IMR-90 (cell line): ENCODE measurements around the gene CASQ1. TPM values are rescaled to one million over a fixed set of nuclear protein-coding genes. Genes with fewer than 3 reads are reported as not detected.

ENCODE experiments used
- ATAC-seq: fragments of 200-7000 bp; cut with Tn5 transposase; 2 replicates; pipeline ENCODE4 v1.9.1; 2020; ENCODE audit warnings: low read depth, mild to moderate bottlenecking, moderate library complexity
- BruUV-seq: library from RNA; stranded (reverse); fragments of 400-500 nt; replicated peaks from 2 replicates; lab custom pipeline; 2021; lab: Mats Ljungman, UMichigan
- CTCF ChIA-PET: fragments of 300-600 bp; formaldehyde crosslinking; extraction: SDS; loops from one replicate; lab custom pipeline; 2021; ENCODE audit warnings: antibody characterized with exemption; lab: Yijun Ruan, JAX
- POLR2A ChIA-PET: fragments of 300-600 bp; sonication (Branson Sonifier 250); formaldehyde crosslinking; loops from one replicate; lab custom pipeline; 2022; ENCODE audit warnings: antibody characterized with exemption; ENCODE audit not compliant: unreplicated experiment; lab: Charles Lee
- DNase-seq: peaks from one replicate; pipeline ENCODE4 v3.0.0; 2013
- H2AFZ ChIP-seq: replicated peaks from 2 replicates; pipeline ENCODE3; 2013; ENCODE audit warnings: low read length, mild to moderate bottlenecking; ENCODE audit not compliant: poor library complexity
- H2AK5ac ChIP-seq: 2 replicates; pipeline ENCODE4 v1.6.1; 2013; ENCODE audit warnings: low read depth, low read length, inconsistent platforms
- H2AK9ac ChIP-seq: replicated peaks from 2 replicates; pipeline ENCODE3; 2013; ENCODE audit warnings: mild to moderate bottlenecking, low read depth, low read length, moderate library complexity; ENCODE audit not compliant: poor library complexity
- H2BK120ac ChIP-seq: 2 replicates; pipeline ENCODE4 v1.6.1; 2013; ENCODE audit warnings: low read depth, low read length, inconsistent platforms
- H2BK15ac ChIP-seq: 3 replicates; pipeline ENCODE4 v1.6.1; 2013; ENCODE audit warnings: low read depth, low read length, inconsistent platforms
- H2BK20ac ChIP-seq: 2 replicates; pipeline ENCODE4 v1.6.1; 2013; ENCODE audit warnings: low read depth, mild to moderate bottlenecking, inconsistent platforms, low read length, moderate library complexity
- H2BK5ac ChIP-seq: 2 replicates; pipeline ENCODE4 v1.6.1; 2013; ENCODE audit warnings: mild to moderate bottlenecking, low read depth, low read length, inconsistent platforms; ENCODE audit not compliant: poor library complexity, severe bottlenecking
- H3K14ac ChIP-seq: replicated peaks from 2 replicates; pipeline ENCODE4 v1.6.1; 2013; ENCODE audit warnings: low read depth, low read length, inconsistent platforms
- H3K18ac ChIP-seq: 2 replicates; pipeline ENCODE4 v1.6.1; 2013; ENCODE audit warnings: low read depth, low read length, control low read depth
- H3K23ac ChIP-seq: 2 replicates; pipeline ENCODE4 v1.6.1; 2013; ENCODE audit warnings: low read depth, low read length, inconsistent platforms
- H3K27ac ChIP-seq: 2 replicates; pipeline ENCODE4 v1.5.1; 2013; ENCODE audit warnings: mild to moderate bottlenecking, control low read depth, low read length; ENCODE audit not compliant: insufficient read depth
- H3K27me3 ChIP-seq: 2 replicates; pipeline ENCODE4 v1.6.1; 2013; ENCODE audit warnings: low read length; ENCODE audit not compliant: control insufficient read depth, insufficient read depth
- H3K36me3 ChIP-seq: 2 replicates; pipeline ENCODE4 v1.6.1; 2013; ENCODE audit warnings: low read length, mixed read lengths; ENCODE audit not compliant: control insufficient read depth, insufficient read depth
- H3K4ac ChIP-seq: 2 replicates; pipeline ENCODE4 v1.6.1; 2013; ENCODE audit warnings: low read depth, low read length, inconsistent platforms
- H3K4me1 ChIP-seq: 2 replicates; pipeline ENCODE4 v1.6.1; 2013; ENCODE audit warnings: low read length, mixed read lengths; ENCODE audit not compliant: control insufficient read depth, insufficient read depth
- H3K4me2 ChIP-seq: 2 replicates; pipeline ENCODE4 v1.6.1; 2013; ENCODE audit warnings: low read depth, mild to moderate bottlenecking, control low read depth, low read length, moderate library complexity
- H3K4me3 ChIP-seq: 2 replicates; pipeline ENCODE4 v1.5.1; 2013; ENCODE audit warnings: low read depth, mild to moderate bottlenecking, control low read depth, low read length, moderate library complexity; ENCODE audit not compliant: insufficient read depth
- H3K56ac ChIP-seq: 2 replicates; pipeline ENCODE4 v1.6.1; 2013; ENCODE audit warnings: low read length, inconsistent platforms; ENCODE audit not compliant: insufficient read depth; ENCODE audit errors: extremely low read depth
- H3K79me1 ChIP-seq, 2 experiments: 2 replicates each; pipeline ENCODE4 v1.6.1; 2013; ENCODE audit warnings: low read length in 2 of 2, inconsistent platforms in 1 of 2, low read depth in 1 of 2
- H3K9ac ChIP-seq: 2 replicates; pipeline ENCODE4 v1.6.1; 2013; ENCODE audit warnings: low read depth, low read length, control low read depth
- H3K9me1 ChIP-seq: 2 replicates; pipeline ENCODE4 v1.6.1; 2013; ENCODE audit warnings: low read length, inconsistent platforms; ENCODE audit not compliant: insufficient read depth
- H3K9me3 ChIP-seq: 2 replicates; pipeline ENCODE4 v1.6.1; 2013; ENCODE audit warnings: low read length; ENCODE audit not compliant: control insufficient read depth, insufficient read depth
- H4K20me1 ChIP-seq: 2 replicates; pipeline ENCODE4 v1.6.1; 2013; ENCODE audit warnings: low read length, inconsistent platforms; ENCODE audit not compliant: insufficient read depth
- H4K5ac ChIP-seq: 2 replicates; pipeline ENCODE4 v1.6.1; 2013; ENCODE audit warnings: mild to moderate bottlenecking, low read depth, low read length, control low read depth
- H4K8ac ChIP-seq, 2 experiments: 2 replicates each; pipeline ENCODE4 v1.6.1; 2013; ENCODE audit warnings: low read depth in 2 of 2, low read length in 2 of 2, control low read depth in 1 of 2, inconsistent platforms in 1 of 2
- H4K91ac ChIP-seq: 2 replicates; pipeline ENCODE4 v1.6.1; 2013; ENCODE audit warnings: low read depth, low read length, inconsistent platforms; ENCODE audit not compliant: insufficient read depth
- CHD1 ChIP-seq: IDR thresholded peaks from 2 replicates; pipeline ENCODE4 v1.6.1; 2012; ENCODE audit warnings: low read depth, low read length, improper control_type of control experiment
- MAZ ChIP-seq: IDR thresholded peaks from 2 replicates; pipeline ENCODE4 v1.6.1; 2012; ENCODE audit warnings: low read depth, mild to moderate bottlenecking, low read length, improper control_type of control experiment, moderate library complexity, borderline replicate concordance
- POLR2A ChIP-seq: IDR thresholded peaks from 2 replicates; pipeline ENCODE4 v1.6.1; 2012; ENCODE audit warnings: mild to moderate bottlenecking, low read depth, low read length
- USF2 ChIP-seq: fragments of 150-350 bp; IDR thresholded peaks from 2 replicates; pipeline ENCODE4 v1.6.1; 2017; ENCODE audit warnings: mild to moderate bottlenecking, antibody characterized with exemption, low read length, low read depth
- WGBS, 2 experiments: methylation state at CpG; one replicate each; pipeline versions ENCODE4 v1.1.5 to v1.1.7; 2013; ENCODE audit warnings: missing lambda C conversion rate in 2 of 2; ENCODE audit not compliant: insufficient read length in 1 of 2; ENCODE audit errors: extremely low coverage in 2 of 2; 5-methylcytosine and 5-hydroxymethylcytosine counted together
- dilution Hi-C: fragments of 300-500 bp; cut with HindIII; formaldehyde crosslinking; loops from one replicate; pipeline ENCODE4 v1.14.3; 2018; ENCODE audit warnings: low sequenced_read_pairs; ENCODE audit not compliant: unreplicated experiment
- in situ Hi-C: fragments of 300-500 bp; cut with MboI; formaldehyde crosslinking; loops from 3 replicates; pipeline ENCODE4 v1.14.3; 2019; ENCODE audit warnings: low sequenced_read_pairs, inconsistent platforms, mixed read lengths
- intact Hi-C: fragments of 100-400 bp; cut with micrococcal nuclease; formaldehyde crosslinking; loops from 2 replicates; pipeline ENCODE4 v1.10.0; 2022
- polyA plus RNA-seq, 3 experiments: library from polyadenylated mRNA; depleted of rRNA; stranded (reverse); fragments of >200 nt; gene quantifications; 2 replicates each; pipeline ENCODE4 v1.2.3, GENCODE V29; 2012; ENCODE audit warnings: low replicate concordance in 1 of 3
- total RNA-seq: library from RNA; depleted of rRNA; stranded (reverse); fragments of >200 nt; gene quantifications from 2 replicates; pipeline ENCODE4 v1.2.3, GENCODE V29; 2012

CASQ1 gene
- total and polyA plus RNA-seq, 2 of the 4 experiments (the other 2 are of a cell fraction) = 0.18 to 0.21 TPM

GRCh38 chr1:160205242-160206035 lies 15.1 kb downstream of the CASQ1 start, which contains the start of gene PEA15:
TSS of gene PEA15 (plus strand) at chr1:160205384. CDS start at chr1:160211545, 6,161 bp downstream.
- H3K36me3 ChIP-seq = peaks cover 27% of the 10 kb centered on the region
- peaks cover 45% of the 10 kb centered on the region for H4K20me1 ChIP-seq
- no peaks in the 10 kb centered on the region; the same call in 1 of the 2 replicates for H3K27me3 ChIP-seq
- peaks cover 42% of the 10 kb centered on the region for H3K4me1 ChIP-seq
- ChIA-PET POLR2A (no interaction called here), CTCF (interaction anchor here (1.1 to 3.0 kb wide), 3 partner anchors 12 to 46 kb away, joined by 4 to 10 read pairs (median 5); no protein-coding TSS in a partner anchor)
- H3K9ac ChIP-seq = peak within 1 kb of the TSS; percentile 100
- intact Hi-C loops = no loop called here
- peak within 1 kb of the TSS; percentile 90 for H3K18ac ChIP-seq
- dilution Hi-C loops = no loop called here
- peak within 1 kb of the TSS; percentile 98 for H3K4me3 ChIP-seq
- peak within 1 kb of the TSS; percentile 96 for H2AK5ac ChIP-seq
- peak within 1 kb of the TSS; percentile 82 for H3K27ac ChIP-seq
- peak within 1 kb of the TSS; percentile 79 to 98 for H4K8ac ChIP-seq
- no peaks in the 10 kb centered on the region for H3K9me3 ChIP-seq
- TF ChIP-seq POLR2A (peak; percentile 73), USF2 (no peak), CHD1 (0 out of 2 replicates have a peak, but pooled peaks have one; percentile 1), MAZ (peak; percentile 49; the same call in 1 of the 2 replicates)
- DNase-seq = peak; percentile 35
- H2AFZ ChIP-seq = peak within 1 kb of the TSS; percentile 90
- peak within 1 kb of the TSS; percentile 94 for H2BK5ac ChIP-seq
- peak within 1 kb of the TSS; percentile 99 for H2AK9ac ChIP-seq
- peak within 1 kb of the TSS; percentile 72; the same call in 2 of the 3 replicates for H2BK15ac ChIP-seq
- in situ Hi-C loops = no loop called here
- H4K91ac ChIP-seq = peak within 1 kb of the TSS; percentile 89
- ATAC-seq = peak; percentile 70
- H3K56ac ChIP-seq = peak within 1 kb of the TSS; percentile 98
- WGBS, 2 experiments = 2% methylated on average over 39 of the region's 76 CpGs; no CpG with 5 or more reads in 1 of the 2 experiments
- H3K4ac ChIP-seq = peak within 1 kb of the TSS; percentile 95
- H3K23ac ChIP-seq = peak within 1 kb of the TSS; percentile 91
- BruUV-seq = no TSS peak
- peak within 1 kb of the TSS; percentile 96 for H3K14ac ChIP-seq
- peak within 1 kb of the TSS; percentile 88 for H2BK120ac ChIP-seq
- peak within 1 kb of the TSS; percentile 86 for H2BK20ac ChIP-seq
- H3K9me1 ChIP-seq = peaks cover 44% of the 10 kb centered on the region
- H3K4me2 ChIP-seq = peak within 1 kb of the TSS; percentile 82
- peak within 1 kb of the TSS; percentile 79 for H4K5ac ChIP-seq
- H3K79me1 ChIP-seq = peaks cover 17 to 59% of the 10 kb centered on the region in 2 experiments
